HG02973 (cell line): ENCODE measurements around the gene ALOX15.
"Not testable (repeated sequence)": the region's sequence is repeated elsewhere in the genome, so short reads cannot be mapped to it uniquely, and the experiment has no call there.

Experiments used
- ATAC-seq: cut with Tn5 transposase; IDR thresholded peaks from one replicate; pipeline ENCODE4 v1.9.1; 2021; ENCODE audit warnings: moderate library complexity; ENCODE audit not compliant: unreplicated experiment

Gene ALOX15

DNA sequence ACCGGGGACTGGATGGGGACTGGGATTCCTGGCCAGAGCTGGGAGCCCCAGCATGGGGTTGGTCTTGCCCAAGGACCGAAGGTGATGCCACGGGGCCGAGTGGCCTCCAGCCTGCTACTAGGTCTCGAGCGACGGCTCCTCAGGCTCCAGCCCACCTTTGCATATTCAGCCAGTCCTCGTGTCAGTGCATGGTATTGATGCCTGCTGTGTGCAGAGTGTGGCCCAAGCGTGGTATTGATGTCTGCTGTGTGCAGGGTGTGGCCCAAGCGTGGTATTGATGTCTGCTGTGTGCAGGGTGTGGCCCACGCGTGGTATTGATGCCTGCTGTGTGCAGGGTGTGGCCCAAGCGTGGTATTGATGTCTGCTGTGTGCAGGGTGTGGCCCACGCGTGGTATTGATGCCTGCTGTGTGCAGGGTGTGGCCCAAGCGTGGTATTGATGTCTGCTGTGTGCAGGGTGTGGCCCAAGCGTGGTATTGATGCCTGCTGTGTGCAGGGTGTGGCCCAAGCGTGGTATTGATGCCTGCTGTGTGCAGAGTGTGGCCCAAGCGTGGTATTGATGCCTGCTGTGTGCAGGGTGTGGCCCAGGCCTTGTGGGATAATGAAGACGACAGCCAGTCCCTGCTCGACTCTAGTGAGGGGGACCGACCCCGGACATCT lies 45.7 kb downstream of the ALOX15 start:
- not testable (repeated sequence) for ATAC-seq

DNA sequence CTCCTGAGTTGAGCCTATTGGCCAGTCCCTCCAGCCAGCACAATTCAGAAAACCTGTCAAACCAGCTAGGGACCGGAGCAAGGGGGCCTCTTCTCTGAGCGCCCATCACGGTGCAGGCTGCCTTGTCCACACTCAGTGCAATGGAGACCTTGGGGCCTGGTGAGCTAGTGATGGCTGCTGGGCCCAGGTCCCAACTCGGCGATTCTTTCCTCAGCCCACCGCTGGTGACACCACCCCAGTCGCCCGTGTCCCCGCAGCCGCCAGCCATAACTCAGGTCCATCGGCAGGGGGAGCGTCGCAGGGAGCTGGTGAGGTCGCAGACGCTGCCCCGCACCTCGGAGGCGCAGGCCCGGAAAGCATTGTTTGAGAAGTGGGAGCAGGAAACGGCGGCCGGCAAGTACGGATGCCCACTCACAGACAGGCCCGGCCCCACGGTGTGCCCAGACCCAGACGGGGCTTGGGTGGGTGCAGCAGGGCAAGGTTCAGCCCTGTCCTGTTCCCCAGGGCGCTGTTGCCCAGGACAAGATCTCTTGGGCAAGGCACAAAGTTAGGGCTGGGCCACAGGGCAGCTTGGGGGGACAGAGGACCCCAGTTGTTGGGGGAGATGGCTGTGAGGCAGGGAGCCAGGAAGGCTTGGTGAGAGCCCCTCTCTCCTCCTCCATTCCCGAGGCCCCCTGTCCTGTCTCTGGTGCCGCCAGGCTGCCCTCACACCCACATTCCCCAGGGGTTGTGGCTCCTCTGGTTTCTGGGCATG lies 46.4 kb downstream of the ALOX15 start:
- ATAC-seq = no peak

DNA sequence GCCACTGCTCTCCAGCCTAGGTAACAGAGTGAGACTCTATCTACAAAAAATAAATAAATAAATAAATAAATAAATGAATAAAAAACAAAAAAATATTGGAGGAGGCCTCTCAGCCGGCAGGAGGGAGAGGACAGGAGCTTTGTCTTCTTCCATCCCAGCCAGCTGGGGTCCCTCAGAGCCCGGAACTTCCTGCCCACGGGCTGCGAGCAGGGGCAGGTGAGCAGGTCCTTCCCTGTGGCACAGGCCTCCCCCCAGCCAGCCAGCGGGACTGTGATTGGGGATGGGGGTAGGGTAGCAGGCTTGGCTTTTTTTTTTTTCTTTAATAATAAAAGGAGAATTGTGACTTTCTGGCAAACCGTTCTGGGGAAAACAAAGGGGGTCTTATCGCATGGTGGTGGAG lies 47.1 kb downstream of the ALOX15 start:
- ATAC-seq = no peak

DNA sequence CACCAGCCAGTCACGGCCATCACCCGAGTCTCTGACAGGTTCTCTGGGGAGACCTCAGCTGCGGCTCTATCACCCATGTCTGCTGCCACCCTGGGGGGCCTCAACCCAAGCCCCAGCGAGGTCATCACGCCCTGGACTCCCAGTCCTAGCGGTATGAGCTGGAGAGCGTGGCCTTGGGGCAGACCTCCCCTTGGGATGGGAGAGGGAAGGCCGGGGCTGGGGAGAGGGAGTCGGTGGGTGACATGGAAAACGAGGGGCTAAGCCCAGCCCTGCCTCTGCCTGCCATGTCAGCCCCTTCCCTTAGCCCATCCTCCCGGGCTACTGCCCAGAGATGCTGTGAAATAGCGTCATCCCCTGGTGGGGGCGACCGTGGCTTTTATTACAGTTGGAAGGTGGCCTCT lies 48.5 kb downstream of the ALOX15 start:
- no peak for ATAC-seq

DNA sequence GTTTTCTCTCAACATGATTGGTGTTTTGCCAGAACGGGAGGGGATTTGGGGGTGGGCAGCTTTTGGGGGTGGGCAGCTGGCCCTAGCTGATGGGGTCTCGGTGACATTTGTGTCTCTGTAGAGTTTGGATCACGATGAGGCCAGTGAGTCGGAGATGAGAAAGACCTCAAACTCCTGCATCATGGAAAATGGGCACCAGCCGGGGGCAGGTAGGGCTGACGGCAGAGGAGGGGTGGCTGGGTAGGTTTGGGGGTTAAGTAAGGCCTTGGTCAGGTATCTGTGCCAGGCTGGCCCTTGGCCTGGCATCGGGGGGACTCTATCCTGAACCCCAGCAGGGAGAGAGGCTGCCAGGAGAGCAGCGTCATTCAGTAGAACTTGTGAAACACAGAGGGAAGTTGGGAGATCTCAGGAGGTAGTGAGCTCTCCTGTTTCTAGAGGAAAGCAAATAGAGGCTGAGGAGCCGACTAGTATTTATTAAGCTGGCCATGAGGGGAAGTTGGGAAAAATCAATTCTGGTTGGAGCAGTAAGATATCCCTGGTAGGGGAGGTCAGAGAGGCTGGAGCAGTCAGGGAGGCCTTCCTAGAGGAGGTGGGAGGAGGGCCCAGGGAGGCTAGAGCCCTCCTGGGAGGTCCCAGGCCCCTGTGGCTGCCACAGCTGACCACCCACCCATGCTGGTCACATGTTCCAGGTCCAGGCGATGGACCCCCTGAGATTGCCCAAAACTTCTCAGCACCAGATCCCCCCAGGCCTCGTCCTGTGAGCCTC lies 49.1 kb downstream of the ALOX15 start:
- ATAC-seq = no peak

DNA sequence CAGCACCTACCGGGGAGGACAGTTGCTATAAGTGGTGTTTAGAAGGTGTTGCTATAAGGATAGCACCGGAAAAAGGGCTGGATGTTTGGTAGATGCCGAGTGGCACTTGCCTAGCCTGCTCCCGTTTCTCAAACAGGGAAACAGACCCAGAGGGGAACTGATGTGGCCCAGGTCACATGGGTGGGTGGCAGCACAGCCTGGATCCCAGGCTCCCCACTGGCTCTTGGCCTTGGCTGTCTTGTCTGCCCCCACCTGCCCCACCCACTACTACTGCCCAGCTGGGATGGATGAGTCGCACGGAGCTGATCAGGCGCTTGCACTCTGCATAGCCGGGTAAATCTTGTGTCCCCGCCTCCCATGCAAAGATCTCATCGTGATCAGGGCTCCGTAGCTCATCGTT lies 49.9 kb downstream of the ALOX15 start:
- no peak for ATAC-seq

DNA sequence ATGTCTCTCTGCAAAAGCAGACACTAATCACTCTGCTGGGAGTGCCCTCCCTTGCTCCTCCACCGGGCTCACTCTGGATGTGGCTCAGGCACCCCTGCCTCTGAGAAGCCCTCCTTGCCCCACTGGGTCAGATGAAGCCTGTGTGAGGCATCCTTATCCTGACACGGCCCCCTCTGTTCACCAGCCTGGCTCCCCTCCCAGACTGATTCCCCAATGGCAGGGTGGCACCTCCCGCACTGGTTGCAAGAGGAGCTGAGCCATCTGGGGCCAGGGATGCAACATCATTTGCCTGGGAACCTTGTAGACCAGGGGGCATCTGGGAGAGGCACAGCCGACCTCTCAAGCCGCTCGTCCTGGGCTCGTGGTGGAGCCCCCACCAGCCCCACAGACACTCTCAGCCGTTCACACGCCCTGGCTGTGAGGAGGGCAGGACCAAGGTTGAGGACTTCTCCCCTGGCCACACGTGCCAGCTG lies 50.5 kb downstream of the ALOX15 start:
- ATAC-seq = no peak

DNA sequence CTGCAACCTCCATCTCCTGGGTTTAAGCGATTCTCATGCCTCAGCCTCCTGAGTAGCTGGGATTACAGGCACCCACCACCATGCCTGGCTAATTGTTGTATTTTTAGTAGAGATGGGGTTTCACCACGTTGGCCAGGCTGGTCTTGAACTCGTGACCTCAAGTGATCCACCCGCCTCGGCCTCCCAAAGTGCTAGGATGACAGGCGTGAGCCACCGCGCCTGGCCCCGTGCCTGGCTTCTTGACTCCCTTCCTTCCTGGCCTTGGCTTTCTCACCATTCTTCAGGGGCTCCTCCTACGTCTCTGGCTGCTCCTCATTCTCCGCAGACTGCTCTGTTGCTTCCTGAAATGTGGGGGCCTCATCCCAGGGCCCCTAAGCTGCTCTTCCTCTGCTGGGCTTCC lies 51.4 kb downstream of the ALOX15 start:
- not testable (repeated sequence) for ATAC-seq

DNA sequence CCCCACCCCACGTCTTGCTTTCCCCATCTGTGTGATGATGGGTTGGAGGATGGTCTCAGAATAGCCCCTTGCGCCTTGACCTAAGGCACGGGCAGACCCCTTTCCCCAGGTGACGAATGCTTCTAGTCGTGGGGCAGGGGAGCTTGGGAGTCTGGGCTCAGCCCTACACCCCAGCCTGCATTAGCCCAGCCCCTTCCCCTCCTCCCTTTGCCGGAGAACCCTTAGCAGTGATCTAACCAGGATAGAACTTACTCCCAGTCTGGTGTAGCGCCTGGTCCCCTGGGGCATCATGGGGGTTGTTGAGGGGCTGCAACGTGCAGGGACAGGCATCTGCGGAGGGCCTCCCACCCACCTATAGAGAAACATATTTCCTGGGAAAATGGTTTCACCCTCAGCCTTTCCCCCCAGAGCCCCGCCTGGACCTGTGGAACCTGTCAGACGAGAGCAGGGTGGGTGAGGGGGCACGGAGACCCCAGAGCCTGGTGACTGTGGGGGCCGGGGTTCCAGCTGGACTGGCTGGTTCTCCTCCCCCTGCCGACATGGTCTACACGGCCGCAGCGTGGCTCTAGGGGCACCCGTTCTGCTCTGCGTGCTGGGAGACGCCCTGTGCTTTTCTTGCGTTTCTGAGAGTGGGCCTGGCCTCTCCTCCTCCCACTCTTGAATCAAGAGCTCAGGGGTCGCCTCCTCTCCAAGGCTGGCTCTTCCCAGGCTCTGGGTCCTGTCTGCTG lies 52.4 kb downstream of the ALOX15 start:
- no peak for ATAC-seq

DNA sequence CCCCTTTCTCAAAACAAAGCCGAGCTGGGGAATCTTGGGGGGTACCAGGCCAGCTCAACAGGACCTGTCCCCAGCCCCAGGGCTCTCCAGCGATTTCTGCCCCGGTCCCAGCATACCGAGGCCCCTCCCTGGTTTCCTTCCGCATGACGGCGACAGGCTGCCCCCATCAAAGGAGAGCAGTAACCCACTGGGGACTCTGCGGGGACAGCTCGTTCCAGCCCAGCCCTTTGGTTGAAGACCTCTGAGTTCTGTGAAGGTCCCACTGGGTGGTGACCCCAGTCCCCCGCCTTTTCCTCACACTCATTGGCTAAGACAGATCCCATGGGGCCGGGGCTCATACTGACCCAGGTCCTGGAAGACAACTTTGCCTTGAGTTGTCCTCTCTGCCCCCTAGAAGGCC lies 53.1 kb downstream of the ALOX15 start:
- no peak for ATAC-seq

DNA sequence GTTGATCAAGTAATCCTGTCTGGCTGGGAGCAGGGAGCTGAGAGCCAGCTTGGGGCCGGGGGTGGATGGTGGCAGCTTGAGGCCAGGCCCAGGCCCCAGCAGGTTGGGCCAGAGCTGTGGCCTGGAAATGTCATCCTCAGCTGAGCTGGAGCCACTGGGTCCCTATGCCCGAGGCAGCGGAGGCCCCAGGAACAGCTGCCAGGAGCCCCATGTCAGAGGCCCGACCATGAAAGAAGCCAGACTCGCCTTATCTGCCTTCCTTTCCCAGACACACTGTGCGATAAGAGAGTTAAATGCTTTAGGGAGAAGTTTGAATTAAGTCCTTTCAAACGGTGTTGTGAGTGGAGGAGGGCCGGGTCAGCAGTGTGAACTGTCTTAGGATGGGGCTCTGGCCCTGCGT lies 53.7 kb downstream of the ALOX15 start:
- no peak for ATAC-seq

DNA sequence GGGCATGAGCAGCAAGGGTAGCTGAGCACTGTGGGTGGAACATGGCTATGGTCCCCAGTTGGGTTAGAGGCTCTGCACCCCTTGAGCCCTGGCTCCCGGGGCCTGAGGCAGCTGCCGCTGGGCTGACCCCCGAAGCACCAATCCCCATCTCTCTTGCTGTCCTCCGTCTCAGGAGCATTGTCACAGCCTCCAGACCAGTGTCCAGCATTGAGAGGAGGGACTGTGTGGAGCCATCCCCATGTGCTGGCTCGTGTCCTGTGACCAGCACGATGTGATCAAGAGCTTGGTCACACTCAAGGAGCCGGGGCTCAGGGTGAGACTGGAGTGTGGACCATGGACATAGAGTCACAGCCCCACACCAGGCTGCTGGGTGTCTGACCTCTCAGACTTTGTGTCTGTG lies 54.3 kb downstream of the ALOX15 start:
- no peak for ATAC-seq

DNA sequence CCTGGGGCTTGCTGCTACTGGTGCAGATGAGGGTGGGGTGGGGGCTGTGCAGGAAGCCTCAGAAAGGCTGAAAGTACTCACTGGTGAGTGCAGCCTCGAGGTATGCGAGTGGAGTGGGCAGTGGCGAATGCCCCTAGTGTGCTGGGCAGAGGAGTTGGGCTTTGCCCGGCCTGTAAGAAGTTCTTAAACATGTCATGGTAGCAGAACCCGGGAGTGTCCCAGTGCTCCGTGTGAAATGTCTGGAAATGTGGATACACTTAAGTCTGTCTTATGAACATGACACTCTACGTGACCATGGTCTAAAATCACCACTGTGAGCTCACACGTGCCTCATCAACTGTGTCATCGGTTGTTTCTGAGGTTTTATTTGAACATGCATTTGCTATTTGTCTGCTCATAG lies 55.4 kb downstream of the ALOX15 start:
- ATAC-seq = no peak

DNA sequence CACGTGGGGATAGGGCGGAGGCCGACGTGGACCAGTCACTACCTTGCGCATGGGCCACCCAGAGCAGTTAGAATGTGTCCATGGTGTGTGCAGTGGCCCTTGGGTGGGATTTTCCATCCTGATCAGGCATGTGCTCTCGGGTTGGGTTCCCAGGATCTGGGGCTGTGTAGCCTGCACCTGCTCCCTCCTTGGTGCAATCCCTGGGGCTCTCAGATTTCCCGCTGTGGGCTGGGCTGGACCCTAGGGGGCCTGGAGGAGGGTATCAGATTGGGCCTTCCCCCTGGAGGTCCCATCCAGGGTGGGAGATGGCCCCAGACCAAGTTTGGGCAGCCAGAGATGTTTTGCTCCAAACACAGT lies 55.9 kb downstream of the ALOX15 start:
- no peak for ATAC-seq

DNA sequence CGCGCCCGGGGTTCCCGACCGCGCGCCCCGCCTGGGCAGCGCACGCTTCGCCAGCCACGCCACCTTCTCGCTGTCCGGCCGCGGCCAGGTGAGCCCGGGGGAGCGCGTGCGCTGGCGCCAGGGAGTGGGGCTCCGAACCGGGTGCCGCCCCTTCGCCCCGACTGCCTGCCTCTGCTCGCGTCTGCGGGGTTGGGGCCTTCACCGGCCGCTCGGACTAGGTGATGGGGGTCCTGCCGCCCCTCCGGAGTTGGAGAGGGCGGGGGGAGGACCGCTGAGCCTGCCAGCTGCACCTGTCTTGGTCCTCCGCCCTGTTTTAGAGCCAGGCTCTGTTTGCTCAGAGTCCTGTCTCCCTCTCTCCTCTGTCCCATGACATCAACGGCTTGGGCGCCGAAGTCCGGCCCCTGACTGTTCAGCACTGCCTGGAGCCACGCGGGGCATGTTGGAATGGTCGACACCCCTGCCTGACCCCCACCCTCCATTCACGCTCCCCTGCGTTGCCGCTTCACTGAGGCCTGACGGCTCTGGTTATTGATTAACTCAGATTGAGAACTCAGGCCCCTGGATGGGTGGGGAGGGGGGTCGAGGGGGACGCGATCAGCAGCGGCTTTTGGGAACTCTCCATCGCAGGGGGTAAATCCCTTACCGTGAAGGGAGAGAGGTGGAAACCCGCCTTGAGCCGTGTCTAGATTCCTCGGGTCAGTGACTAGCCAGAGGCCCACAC lies 56.4 kb downstream of the ALOX15 start:
- no peak for ATAC-seq

DNA sequence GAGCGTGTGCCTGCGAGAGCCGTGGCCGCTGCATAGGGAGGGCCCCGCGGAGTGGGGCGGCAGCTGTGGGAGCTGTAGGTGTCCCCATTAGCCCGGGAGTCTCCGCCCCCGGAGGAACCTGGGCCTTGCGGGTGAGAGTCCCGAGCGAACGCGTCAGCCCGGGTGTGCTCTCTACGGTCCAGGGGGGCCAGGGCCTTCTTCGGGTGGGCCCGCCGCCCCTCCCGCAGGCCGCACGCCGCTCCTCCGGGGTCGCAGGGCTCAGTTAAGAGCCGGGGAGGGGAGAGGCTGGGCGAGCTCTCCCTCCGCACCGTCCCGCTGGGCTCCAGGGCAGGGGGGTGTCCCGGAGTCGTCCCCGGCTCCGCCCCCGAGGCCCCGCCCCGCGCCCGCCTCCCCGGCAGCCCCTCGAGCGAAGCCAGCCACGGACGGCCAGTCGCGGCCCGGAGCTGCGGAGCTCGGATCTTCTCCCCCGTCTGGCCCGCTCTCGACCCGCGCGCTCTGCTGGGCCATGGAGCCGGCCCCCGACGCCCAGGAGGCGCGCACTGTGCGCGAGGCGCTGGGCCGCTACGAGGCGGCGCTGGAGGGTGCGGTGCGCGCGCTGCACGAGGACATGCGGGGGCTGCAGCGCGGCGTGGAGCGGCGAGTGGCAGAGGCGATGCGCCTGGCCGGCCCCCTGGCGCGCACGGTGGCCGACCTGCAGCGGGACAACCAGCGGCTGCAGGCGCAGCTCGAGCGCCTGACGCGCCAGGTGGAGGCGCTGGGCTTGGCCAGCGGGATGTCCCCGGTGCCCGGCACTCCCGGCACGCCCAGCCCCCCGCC lies 57.2 kb downstream of the ALOX15 start, which contains the start of gene SMTNL2:
Gene SMTNL2 (plus strand): TSS at position 429 of the 816 bp plus-strand sequence. CDS start 77 bp downstream, at position 506.
- no peak for ATAC-seq

DNA sequence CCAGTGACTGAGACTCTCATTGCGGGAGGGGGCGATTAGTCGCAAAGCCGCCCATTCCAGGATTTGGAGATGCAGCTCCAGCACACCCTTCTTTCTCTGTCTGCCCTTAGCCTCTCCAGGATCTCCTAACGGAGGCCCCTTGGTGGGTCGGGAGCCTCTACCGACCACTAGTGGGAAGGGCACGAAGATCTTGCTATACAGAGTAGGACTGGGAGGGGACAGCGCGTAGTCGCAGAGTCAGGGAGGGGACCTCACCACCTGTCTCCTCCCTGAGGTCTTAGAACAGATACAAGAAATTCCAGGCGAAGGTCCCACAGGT lies 57.7 kb downstream of the ALOX15 start:
- no peak for ATAC-seq

DNA sequence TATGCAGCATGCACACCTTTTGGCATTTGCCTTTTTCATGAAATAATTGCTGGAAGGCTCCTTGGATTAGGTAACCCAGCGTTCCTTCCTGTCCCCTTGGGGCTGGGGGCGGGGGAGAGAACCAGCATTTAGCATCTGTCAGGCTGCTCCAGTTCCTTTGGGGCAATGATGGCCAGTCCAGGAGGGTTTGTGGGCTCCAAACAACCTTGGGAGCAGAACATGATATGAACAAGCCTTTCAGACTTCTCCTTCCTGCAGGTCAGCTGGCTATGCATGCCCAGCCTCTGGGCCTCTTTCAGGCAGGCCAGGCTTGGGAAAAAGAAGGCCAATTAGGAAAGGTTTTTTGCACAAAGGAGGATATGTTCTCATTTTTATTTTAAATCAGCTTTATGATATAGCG lies 58.3 kb downstream of the ALOX15 start:
- no peak for ATAC-seq

DNA sequence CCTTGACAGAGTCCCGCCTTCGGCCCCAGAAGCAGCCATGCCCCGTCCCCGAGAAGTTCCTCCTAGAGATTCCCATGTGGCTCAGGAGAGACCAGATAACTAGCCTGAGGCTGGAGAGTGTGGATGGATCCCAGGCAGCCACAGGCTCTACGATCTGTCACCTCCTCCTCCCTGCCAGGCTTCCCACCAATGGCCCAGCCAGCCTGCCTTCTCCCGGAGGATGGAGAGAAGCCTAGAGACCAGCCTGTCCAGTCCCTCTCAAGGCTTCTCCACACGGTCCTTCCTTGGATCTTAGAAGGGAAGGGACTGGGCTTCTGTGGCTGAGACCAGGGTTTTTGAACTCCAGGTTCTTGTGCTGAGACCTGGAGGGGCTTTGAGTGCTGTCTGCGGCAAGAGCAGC lies 58.8 kb downstream of the ALOX15 start:
- ATAC-seq = no peak

DNA sequence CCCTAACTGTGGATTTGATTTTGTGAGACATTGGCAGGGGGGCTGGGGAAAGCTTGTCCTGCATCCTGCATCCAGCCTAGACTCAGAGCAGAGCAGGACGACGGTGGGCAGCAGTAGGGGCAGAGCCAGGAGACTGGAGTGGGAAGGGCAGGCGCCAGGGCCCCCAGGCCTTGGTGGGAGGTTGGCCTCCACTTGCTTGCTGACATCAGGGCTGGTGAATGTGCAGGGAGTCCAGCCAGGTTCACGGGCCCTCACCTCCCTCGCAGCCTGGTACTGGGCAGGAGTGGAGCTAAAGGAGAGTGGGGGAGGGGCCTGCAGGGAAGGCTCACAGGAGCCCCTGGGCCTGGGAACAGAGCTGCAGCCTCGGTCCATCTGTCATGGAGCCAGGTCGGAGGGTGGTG lies 59.4 kb downstream of the ALOX15 start:
- no peak for ATAC-seq
